A673 (cell line): Measurements from ENCODE around the gene RMDN3. TPM values are rescaled to one million over a fixed set of nuclear protein-coding genes. Genes with fewer than 3 reads are reported as not detected.
A peak's percentile ranks its signal among the peaks of the same experiment; 100 is the strongest.

Experiments
- BruUV-seq: library from RNA; stranded (reverse); fragments of 400-500 nt; replicated peaks from 2 replicates; lab custom pipeline; 2021; lab: Mats Ljungman, UMichigan
- CTCF ChIA-PET: fragments of 300-600 bp; sonication (Branson Sonifier 250); formaldehyde crosslinking; loops from one replicate; lab custom pipeline; 2022; ENCODE audit warnings: antibody characterized with exemption; lab: Charles Lee
- POLR2A ChIA-PET: fragments of 300-600 bp; sonication (Branson Sonifier 250); formaldehyde crosslinking; loops from one replicate; lab custom pipeline; 2022; ENCODE audit warnings: antibody characterized with exemption; ENCODE audit not compliant: low non-redundant PET; lab: Charles Lee
- DNase-seq: peaks from one replicate; pipeline ENCODE4 v3.0.0-alpha.2; 2015; ENCODE audit warnings: low spot score
- H3K27ac ChIP-seq: fragments of 200-600 bp; sonication (generic); 2 replicates; pipeline ENCODE4 v1.5.1; 2016; ENCODE audit warnings: mixed run types, low read depth, mild to moderate bottlenecking, mixed read lengths, antibody characterized with exemption, low read length; ENCODE audit not compliant: poor library complexity, severe bottlenecking
- H3K27me3 ChIP-seq: fragments of 200-600 bp; sonication (generic); replicated peaks from 2 replicates; pipeline ENCODE4 v1.6.1; 2017; ENCODE audit warnings: mixed run types, low read depth, mild to moderate bottlenecking, mixed read lengths, antibody characterized with exemption, low read length; ENCODE audit not compliant: insufficient read depth, poor library complexity
- H3K36me3 ChIP-seq: fragments of 200-600 bp; sonication (generic); 2 replicates; pipeline ENCODE4 v1.6.1; 2016; ENCODE audit warnings: mixed run types, mild to moderate bottlenecking, mixed read lengths, antibody characterized with exemption, low read length; ENCODE audit not compliant: insufficient read depth, poor library complexity, severe bottlenecking
- H3K4me1 ChIP-seq: fragments of 200-600 bp; sonication (generic); 2 replicates; pipeline ENCODE4 v1.6.1; 2017; ENCODE audit warnings: mixed run types, mild to moderate bottlenecking, mixed read lengths, antibody characterized with exemption, low read length; ENCODE audit not compliant: insufficient read depth, poor library complexity, severe bottlenecking
- H3K4me3 ChIP-seq: fragments of 200-600 bp; sonication (generic); 2 replicates; pipeline ENCODE4 v1.5.1; 2016; ENCODE audit warnings: low read depth, mixed run types, mild to moderate bottlenecking, mixed read lengths, low read length; ENCODE audit not compliant: poor library complexity, severe bottlenecking
- H3K9me3 ChIP-seq: fragments of 200-600 bp; sonication (generic); 2 replicates; pipeline ENCODE4 v1.6.1; 2016; ENCODE audit warnings: mixed run types, low read depth, mild to moderate bottlenecking, mixed read lengths, antibody characterized with exemption, low read length; ENCODE audit not compliant: poor library complexity, severe bottlenecking
- EZH2 ChIP-seq: fragments of 200-600 bp; sonication (generic); IDR thresholded peaks from 2 replicates; pipeline ENCODE4 v1.6.1; 2017; ENCODE audit warnings: borderline replicate concordance, low read depth, mild to moderate bottlenecking, mixed read lengths, antibody characterized with exemption, low read length; ENCODE audit not compliant: poor library complexity, severe bottlenecking
- intact Hi-C: fragments of 100-400 bp; cut with micrococcal nuclease; formaldehyde crosslinking; loops from one replicate; pipeline ENCODE4 v1.10.0; 2022; ENCODE audit not compliant: unreplicated experiment
- total RNA-seq: library from RNA; stranded (reverse); gene quantifications from 2 replicates; pipeline ENCODE4 v1.2.3, GENCODE V29; 2021
- TF ChIP-seq, protein P1 (sequence below): fragments of 300-800, 200-600 bp; sonication (generic); conservative IDR thresholded peaks from 2 replicates; pipeline ENCODE4 v1.5.1; 2017; ENCODE audit warnings: low read depth, mild to moderate bottlenecking, antibody characterized with exemption, low read length, moderate library complexity, mixed read lengths

RMDN3 gene
- total RNA-seq, 1 experiment from 2014 or later = 50.8 TPM

DNA sequence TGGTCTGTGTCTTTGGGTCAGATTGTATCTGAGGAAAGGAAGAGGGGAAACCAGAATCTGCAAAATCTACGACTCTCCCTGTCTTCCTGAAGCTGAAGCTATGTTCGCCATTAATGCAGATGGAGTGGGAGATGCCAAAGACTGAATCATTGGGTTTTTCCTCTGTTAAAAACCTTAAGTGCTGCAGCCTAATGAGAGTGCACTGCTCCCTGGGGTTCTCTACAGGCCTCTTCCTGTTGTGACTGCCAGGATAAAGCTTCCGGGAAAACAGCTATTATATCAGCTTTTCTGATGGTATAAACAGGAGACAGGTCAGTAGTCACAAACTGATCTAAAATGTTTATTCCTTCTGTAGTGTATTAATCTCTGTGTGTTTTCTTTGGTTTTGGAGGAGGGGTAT lies 24.0 kb downstream of the RMDN3 start:
- Histone ChIP-seq H3K4me3 (no peak overlapping the region), H3K27me3 (no peaks in the 10 kb centered on the region), H3K27ac (peak overlapping the region; percentile 53), H3K36me3 (peaks cover 59% of the 10 kb centered on the region), H3K9me3 (no peaks in the 10 kb centered on the region), H3K4me1 (peaks cover 20% of the 10 kb centered on the region)
- POLR2A ChIA-PET = interaction anchor here (0.5 kb wide), 1 partner anchor 507 kb away, joined by 3 read pairs; no protein-coding TSS in a partner anchor
- intact Hi-C loops = no loop called here
- DNase-seq = peak; percentile 95
- BruUV-seq = TSS peak; percentile 50
- CTCF ChIA-PET = interaction anchor here (0.7 to 1.4 kb wide), 2 partner anchors 16 to 127 kb away, joined by 3 to 5 read pairs; no protein-coding TSS in a partner anchor
- no peak for TF ChIP-seq EZH2
- TF ChIP-seq, protein P1, sequence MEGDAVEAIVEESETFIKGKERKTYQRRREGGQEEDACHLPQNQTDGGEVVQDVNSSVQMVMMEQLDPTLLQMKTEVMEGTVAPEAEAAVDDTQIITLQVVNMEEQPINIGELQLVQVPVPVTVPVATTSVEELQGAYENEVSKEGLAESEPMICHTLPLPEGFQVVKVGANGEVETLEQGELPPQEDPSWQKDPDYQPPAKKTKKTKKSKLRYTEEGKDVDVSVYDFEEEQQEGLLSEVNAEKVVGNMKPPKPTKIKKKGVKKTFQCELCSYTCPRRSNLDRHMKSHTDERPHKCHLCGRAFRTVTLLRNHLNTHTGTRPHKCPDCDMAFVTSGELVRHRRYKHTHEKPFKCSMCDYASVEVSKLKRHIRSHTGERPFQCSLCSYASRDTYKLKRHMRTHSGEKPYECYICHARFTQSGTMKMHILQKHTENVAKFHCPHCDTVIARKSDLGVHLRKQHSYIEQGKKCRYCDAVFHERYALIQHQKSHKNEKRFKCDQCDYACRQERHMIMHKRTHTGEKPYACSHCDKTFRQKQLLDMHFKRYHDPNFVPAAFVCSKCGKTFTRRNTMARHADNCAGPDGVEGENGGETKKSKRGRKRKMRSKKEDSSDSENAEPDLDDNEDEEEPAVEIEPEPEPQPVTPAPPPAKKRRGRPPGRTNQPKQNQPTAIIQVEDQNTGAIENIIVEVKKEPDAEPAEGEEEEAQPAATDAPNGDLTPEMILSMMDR = no peak

DNA sequence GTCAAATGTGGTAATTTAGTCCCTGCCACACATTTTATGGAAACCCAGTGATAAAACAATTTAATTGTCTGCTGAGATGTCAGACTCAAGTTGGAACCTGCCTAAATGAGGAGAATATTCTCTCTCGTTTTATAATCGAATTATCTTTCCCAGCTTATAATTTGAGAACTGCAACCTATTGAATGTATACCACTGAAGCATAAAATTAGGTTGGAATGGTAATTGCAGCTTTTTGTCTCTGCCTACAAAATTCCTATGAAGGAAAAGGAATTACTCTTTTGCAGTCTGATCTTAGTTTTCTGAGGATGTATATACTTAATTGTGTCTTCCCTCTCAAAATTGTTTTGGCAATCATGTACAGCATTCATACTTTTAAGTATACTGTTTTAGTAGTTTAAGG lies 31.1 kb downstream of the RMDN3 start:
- ChIA-PET CTCF (interaction anchor here (0.7 kb wide), 1 partner anchor 964 kb away, joined by 6 read pairs; no protein-coding TSS in a partner anchor), POLR2A (no interaction called here)
- H3K4me3 ChIP-seq = no peak overlapping the region
- peaks cover 19% of the 10 kb centered on the region for H3K4me1 ChIP-seq
- intact Hi-C loops = no loop called here
- no TSS peak for BruUV-seq
- H3K9me3 ChIP-seq = no peaks in the 10 kb centered on the region
- H3K27ac ChIP-seq = peak overlapping the region; percentile 53
- no peaks in the 10 kb centered on the region for H3K27me3 ChIP-seq
- peaks cover 42% of the 10 kb centered on the region for H3K36me3 ChIP-seq
- TF ChIP-seq, protein P1 = no peak
- no peak for TF ChIP-seq EZH2
- peak; percentile 46 for DNase-seq

DNA sequence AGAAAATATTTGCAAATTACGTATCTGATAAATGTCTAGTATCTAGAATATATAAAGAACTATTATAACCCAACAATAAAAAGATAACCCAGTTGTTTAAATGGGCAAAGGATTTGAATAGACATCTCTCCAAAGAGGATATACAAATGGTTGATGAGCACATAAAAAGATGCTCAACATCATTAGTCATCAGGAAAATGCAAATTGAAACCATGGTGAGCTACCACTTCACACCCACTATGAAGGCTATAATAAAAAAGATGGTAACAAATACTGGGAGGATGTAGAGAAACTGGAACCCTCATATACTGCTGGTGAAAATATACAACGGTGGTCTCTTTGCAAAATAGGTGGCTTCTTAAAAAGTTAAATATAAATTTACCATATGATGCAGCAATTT lies 32.1 kb downstream of the RMDN3 start:
- intact Hi-C loops = no loop called here
- Histone ChIP-seq H3K27me3 (no peaks in the 10 kb centered on the region), H3K4me1 (peaks cover 19% of the 10 kb centered on the region), H3K9me3 (no peaks in the 10 kb centered on the region), H3K27ac (peak overlapping the region; percentile 53), H3K4me3 (no peak overlapping the region), H3K36me3 (peaks cover 42% of the 10 kb centered on the region)
- POLR2A ChIA-PET = no interaction called here
- TF ChIP-seq, protein P1 = no peak
- no peak for TF ChIP-seq EZH2
- no TSS peak for BruUV-seq
- peak; percentile 65 for DNase-seq
- CTCF ChIA-PET = interaction anchor here (1.1 kb wide), 1 partner anchor 24 kb away, joined by 3 read pairs; no protein-coding TSS in a partner anchor
